Neural cell (in vitro differentiated cells): ENCODE results near the gene ASB1. TPM values are rescaled to one million over a fixed set of nuclear protein-coding genes. Genes with fewer than 3 reads are reported as not detected.

Experiments
- H2AFZ ChIP-seq: fragments of 200-600, 300-800 bp; sonication (generic), shearing (Covaris generic); 2 replicates; pipeline ENCODE4 v1.6.0; 2014; ENCODE audit warnings: low read depth, mild to moderate bottlenecking, antibody characterized with exemption, low read length, moderate library complexity
- H3F3A ChIP-seq: fragments of 200-600 bp; shearing (Covaris generic); 2 replicates; pipeline ENCODE4 v1.6.1; 2016; ENCODE audit warnings: mild to moderate bottlenecking, moderate library complexity, mixed read lengths, antibody characterized with exemption, low read length; ENCODE audit not compliant: insufficient read depth, poor library complexity, severe bottlenecking
- H3K27ac ChIP-seq: fragments of 200-600, 300-800 bp; sonication (generic), shearing (Covaris generic); 2 replicates; pipeline ENCODE4 v1.5.1; 2014; ENCODE audit warnings: mild to moderate bottlenecking, low read length, moderate library complexity
- H3K27me3 ChIP-seq: fragments of 300-800, 200-600 bp; sonication (generic), shearing (Covaris generic); 2 replicates; pipeline ENCODE4 v1.6.0; 2014; ENCODE audit warnings: mild to moderate bottlenecking, low read depth, low read length, moderate library complexity; ENCODE audit not compliant: insufficient read depth
- H3K36me3 ChIP-seq: fragments of 300-800, 200-600 bp; sonication (generic), shearing (Covaris generic); 2 replicates; pipeline ENCODE4 v1.5.1; 2014; ENCODE audit warnings: mild to moderate bottlenecking, antibody characterized with exemption, low read length, moderate library complexity; ENCODE audit not compliant: insufficient read depth
- H3K4me2 ChIP-seq: fragments of 300-800, 200-600 bp; sonication (generic), shearing (Covaris generic); 2 replicates; pipeline ENCODE4 v1.6.0; 2014; ENCODE audit warnings: mild to moderate bottlenecking, low read length
- H3K4me3 ChIP-seq: fragments of 300-800, 200-600 bp; sonication (generic), shearing (Covaris generic); 2 replicates; pipeline ENCODE4 v1.5.1; 2014; ENCODE audit warnings: mild to moderate bottlenecking, low read length, moderate library complexity
- H3K79me2 ChIP-seq: fragments of 200-600 bp; shearing (Covaris generic); replicated peaks from 2 replicates; pipeline ENCODE4 v1.6.0; 2014; ENCODE audit warnings: mild to moderate bottlenecking, low read length, moderate library complexity; ENCODE audit not compliant: insufficient read depth
- H3K9ac ChIP-seq: fragments of 300-800, 200-600 bp; sonication (generic), shearing (Covaris generic); 2 replicates; pipeline ENCODE4 v1.6.1; 2016; ENCODE audit warnings: mild to moderate bottlenecking, low read length, mixed read lengths
- H3K9me2 ChIP-seq: fragments of 200-600 bp; shearing (Covaris generic); 2 replicates; pipeline ENCODE4 v1.6.1; 2016; ENCODE audit warnings: mild to moderate bottlenecking, low read length, mixed read lengths; ENCODE audit not compliant: insufficient read depth
- H3K9me3 ChIP-seq: fragments of 200-600, 300-800 bp; sonication (generic), shearing (Covaris generic); 2 replicates; pipeline ENCODE4 v1.6.1; 2016; ENCODE audit warnings: mild to moderate bottlenecking, mixed run types, low read length, moderate library complexity, mixed read lengths
- H4K20me1 ChIP-seq: fragments of 200-600 bp; shearing (Covaris generic); 2 replicates; pipeline ENCODE4 v1.6.1; 2016; ENCODE audit warnings: mild to moderate bottlenecking, mixed run types; ENCODE audit not compliant: insufficient read depth
- EP300 ChIP-seq: fragments of 450-650 bp; conservative IDR thresholded peaks from 2 replicates; pipeline ENCODE4 v1.6.1; 2014; ENCODE audit warnings: antibody characterized with exemption, mild to moderate bottlenecking, moderate library complexity; ENCODE audit not compliant: poor library complexity, severe bottlenecking
- EZH2 ChIP-seq: fragments of 200-600, 300-800 bp; shearing (Covaris generic), sonication (generic); IDR thresholded peaks from 2 replicates; pipeline ENCODE4 v1.6.1; 2014; ENCODE audit warnings: antibody characterized with exemption, low read length, borderline replicate concordance, mild to moderate bottlenecking; ENCODE audit not compliant: insufficient read depth, poor library complexity, severe bottlenecking
- MXI1 ChIP-seq: fragments of 450-650 bp; conservative IDR thresholded peaks from 2 replicates; pipeline ENCODE4 v1.6.1; 2014; ENCODE audit warnings: antibody characterized with exemption, mild to moderate bottlenecking; ENCODE audit not compliant: poor library complexity, severe bottlenecking
- POLR2AphosphoS5 ChIP-seq: IDR thresholded peaks from 2 replicates; pipeline ENCODE4 v1.6.1; 2012
- RAD21 ChIP-seq: fragments of 450-650 bp; conservative IDR thresholded peaks from 2 replicates; pipeline ENCODE4 v1.6.1; 2014; ENCODE audit warnings: antibody characterized with exemption, mild to moderate bottlenecking, moderate library complexity
- SMC3 ChIP-seq: fragments of 450-650 bp; conservative IDR thresholded peaks from 2 replicates; pipeline ENCODE4 v1.6.1; 2014; ENCODE audit warnings: antibody characterized with exemption, mild to moderate bottlenecking, moderate library complexity; ENCODE audit not compliant: poor library complexity
- TAF1 ChIP-seq: IDR thresholded peaks from 2 replicates; pipeline ENCODE4 v1.6.1; 2012; ENCODE audit warnings: low read depth
- polyA plus RNA-seq: library from polyadenylated mRNA; depleted of rRNA; stranded (reverse); fragments of >200 nt; gene quantifications from 2 replicates; pipeline ENCODE4 v1.2.3, GENCODE V29; 2014
- TF ChIP-seq, protein P1 (sequence below): IDR thresholded peaks from 2 replicates; pipeline ENCODE4 v1.6.1; 2012; ENCODE audit warnings: borderline replicate concordance
- TF ChIP-seq, protein P2 (sequence below): fragments of 450-650 bp; IDR thresholded peaks from 2 replicates; pipeline ENCODE4 v1.5.1; 2014; ENCODE audit warnings: antibody characterized with exemption, mild to moderate bottlenecking, moderate library complexity; ENCODE audit not compliant: poor library complexity, severe bottlenecking

The ASB1 gene
- polyA plus RNA-seq, 1 donor from 2014 or later, result 13.7 TPM

DNA sequence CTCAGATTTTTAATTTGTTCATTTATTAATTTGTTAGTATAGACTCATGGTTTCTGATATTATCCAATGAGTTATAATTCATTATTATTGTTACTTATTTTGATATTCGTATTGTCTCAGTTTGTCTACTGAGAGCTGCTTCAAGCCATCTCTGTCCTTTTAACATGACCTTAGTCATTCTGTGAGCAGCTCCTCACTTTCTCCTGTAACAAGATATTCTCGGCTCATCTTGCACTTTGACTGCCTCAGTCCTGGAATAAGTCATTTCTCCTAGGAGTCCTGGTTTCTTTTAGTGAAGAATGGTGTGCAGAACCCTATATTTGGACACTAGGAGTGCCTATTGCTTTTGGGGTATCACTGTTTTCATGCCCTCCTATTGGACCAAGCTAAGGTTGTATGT is 13.2 kb downstream of the ASB1 start:
- no peaks in the 10 kb centered on the region for H3K36me3 ChIP-seq
- no peaks in the 10 kb centered on the region for H3K27me3 ChIP-seq
- no peaks in the 10 kb centered on the region for H3K9me2 ChIP-seq
- H2AFZ ChIP-seq, result no peak overlapping the region
- H3F3A ChIP-seq, result no peaks in the 10 kb centered on the region
- TF ChIP-seq RAD21 (no peak), TAF1 (no peak), EZH2 (no peak), SMC3 (no peak), POLR2AphosphoS5 (no peak), MXI1 (no peak), EP300 (no peak)
- TF ChIP-seq, protein P1, sequence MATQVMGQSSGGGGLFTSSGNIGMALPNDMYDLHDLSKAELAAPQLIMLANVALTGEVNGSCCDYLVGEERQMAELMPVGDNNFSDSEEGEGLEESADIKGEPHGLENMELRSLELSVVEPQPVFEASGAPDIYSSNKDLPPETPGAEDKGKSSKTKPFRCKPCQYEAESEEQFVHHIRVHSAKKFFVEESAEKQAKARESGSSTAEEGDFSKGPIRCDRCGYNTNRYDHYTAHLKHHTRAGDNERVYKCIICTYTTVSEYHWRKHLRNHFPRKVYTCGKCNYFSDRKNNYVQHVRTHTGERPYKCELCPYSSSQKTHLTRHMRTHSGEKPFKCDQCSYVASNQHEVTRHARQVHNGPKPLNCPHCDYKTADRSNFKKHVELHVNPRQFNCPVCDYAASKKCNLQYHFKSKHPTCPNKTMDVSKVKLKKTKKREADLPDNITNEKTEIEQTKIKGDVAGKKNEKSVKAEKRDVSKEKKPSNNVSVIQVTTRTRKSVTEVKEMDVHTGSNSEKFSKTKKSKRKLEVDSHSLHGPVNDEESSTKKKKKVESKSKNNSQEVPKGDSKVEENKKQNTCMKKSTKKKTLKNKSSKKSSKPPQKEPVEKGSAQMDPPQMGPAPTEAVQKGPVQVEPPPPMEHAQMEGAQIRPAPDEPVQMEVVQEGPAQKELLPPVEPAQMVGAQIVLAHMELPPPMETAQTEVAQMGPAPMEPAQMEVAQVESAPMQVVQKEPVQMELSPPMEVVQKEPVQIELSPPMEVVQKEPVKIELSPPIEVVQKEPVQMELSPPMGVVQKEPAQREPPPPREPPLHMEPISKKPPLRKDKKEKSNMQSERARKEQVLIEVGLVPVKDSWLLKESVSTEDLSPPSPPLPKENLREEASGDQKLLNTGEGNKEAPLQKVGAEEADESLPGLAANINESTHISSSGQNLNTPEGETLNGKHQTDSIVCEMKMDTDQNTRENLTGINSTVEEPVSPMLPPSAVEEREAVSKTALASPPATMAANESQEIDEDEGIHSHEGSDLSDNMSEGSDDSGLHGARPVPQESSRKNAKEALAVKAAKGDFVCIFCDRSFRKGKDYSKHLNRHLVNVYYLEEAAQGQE, result no peak
- TF ChIP-seq, protein P2, sequence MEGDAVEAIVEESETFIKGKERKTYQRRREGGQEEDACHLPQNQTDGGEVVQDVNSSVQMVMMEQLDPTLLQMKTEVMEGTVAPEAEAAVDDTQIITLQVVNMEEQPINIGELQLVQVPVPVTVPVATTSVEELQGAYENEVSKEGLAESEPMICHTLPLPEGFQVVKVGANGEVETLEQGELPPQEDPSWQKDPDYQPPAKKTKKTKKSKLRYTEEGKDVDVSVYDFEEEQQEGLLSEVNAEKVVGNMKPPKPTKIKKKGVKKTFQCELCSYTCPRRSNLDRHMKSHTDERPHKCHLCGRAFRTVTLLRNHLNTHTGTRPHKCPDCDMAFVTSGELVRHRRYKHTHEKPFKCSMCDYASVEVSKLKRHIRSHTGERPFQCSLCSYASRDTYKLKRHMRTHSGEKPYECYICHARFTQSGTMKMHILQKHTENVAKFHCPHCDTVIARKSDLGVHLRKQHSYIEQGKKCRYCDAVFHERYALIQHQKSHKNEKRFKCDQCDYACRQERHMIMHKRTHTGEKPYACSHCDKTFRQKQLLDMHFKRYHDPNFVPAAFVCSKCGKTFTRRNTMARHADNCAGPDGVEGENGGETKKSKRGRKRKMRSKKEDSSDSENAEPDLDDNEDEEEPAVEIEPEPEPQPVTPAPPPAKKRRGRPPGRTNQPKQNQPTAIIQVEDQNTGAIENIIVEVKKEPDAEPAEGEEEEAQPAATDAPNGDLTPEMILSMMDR, result no peak
- H3K4me3 ChIP-seq, result no peak overlapping the region
- no peaks in the 10 kb centered on the region for H4K20me1 ChIP-seq
- no peak overlapping the region for H3K9ac ChIP-seq
- H3K27ac ChIP-seq, result no peak overlapping the region
- H3K79me2 ChIP-seq, result peaks cover 26% of the 10 kb centered on the region
- H3K4me2 ChIP-seq, result no peak overlapping the region
- no peaks in the 10 kb centered on the region for H3K9me3 ChIP-seq

DNA sequence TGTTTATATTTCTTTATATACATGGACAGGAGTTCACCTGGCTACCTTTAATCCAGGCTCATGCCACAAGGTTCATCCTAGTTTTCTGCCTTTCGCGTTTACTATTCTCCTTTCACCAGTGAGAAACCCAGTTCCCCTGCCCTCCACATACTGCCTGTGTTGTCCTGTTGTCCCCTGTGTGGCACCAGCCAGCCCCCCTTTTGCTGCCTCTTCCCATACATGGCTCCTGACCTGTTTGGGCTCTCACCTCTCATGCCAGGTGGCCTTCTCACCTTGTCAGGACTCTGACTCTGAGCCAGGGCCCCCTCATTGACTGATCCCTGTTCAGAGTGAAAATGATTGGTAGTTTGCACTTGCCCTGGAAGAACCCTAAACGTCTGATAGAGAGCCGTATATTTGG is 13.6 kb downstream of the ASB1 start:
- Histone ChIP-seq H3K27me3 (no peaks in the 10 kb centered on the region), H2AFZ (no peak overlapping the region), H4K20me1 (no peaks in the 10 kb centered on the region), H3K4me2 (no peak overlapping the region), H3K9me3 (no peaks in the 10 kb centered on the region), H3K36me3 (no peaks in the 10 kb centered on the region), H3K9me2 (no peaks in the 10 kb centered on the region), H3K9ac (no peak overlapping the region), H3K79me2 (peaks cover 26% of the 10 kb centered on the region), H3K27ac (no peak overlapping the region), H3K4me3 (no peak overlapping the region), H3F3A (no peaks in the 10 kb centered on the region)
- no peak for TF ChIP-seq MXI1
- TF ChIP-seq POLR2AphosphoS5, result no peak

DNA sequence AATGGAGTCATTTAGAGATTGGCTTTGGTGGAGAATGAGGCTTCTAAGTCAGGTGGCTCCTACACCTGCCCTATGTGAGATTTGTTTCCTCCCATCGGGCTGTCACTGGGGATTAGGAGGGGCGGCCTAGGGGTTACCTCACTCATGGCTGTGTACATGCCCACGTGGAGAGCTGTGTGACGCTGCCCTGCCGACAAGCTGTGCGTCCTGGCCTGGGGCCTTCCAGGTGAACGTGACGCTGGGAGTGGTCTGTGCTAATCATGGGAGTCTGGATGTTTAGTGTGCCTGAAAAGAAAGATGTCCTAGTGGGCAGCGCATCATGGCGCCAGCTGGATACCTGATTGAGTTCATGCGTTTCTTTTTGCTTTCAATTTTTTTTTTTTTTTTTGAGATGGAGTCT is 14.0 kb downstream of the ASB1 start:
- TF ChIP-seq SMC3 (no peak), EP300 (no peak), EZH2 (no peak), MXI1 (no peak), POLR2AphosphoS5 (no peak), TAF1 (no peak), RAD21 (no peak)
- TF ChIP-seq, protein P2, result no peak
- TF ChIP-seq, protein P1, result no peak
- Histone ChIP-seq H3K4me3 (no peak overlapping the region), H4K20me1 (no peaks in the 10 kb centered on the region), H3K27me3 (no peaks in the 10 kb centered on the region), H3K36me3 (no peaks in the 10 kb centered on the region), H3K27ac (no peak overlapping the region), H3K4me2 (no peak overlapping the region), H3K9ac (no peak overlapping the region), H2AFZ (no peak overlapping the region), H3K9me3 (no peaks in the 10 kb centered on the region), H3F3A (no peaks in the 10 kb centered on the region), H3K79me2 (peaks cover 26% of the 10 kb centered on the region), H3K9me2 (no peaks in the 10 kb centered on the region)
